ENCODE results near the gene PODNL1. TPM values are rescaled to one million over a fixed set of nuclear protein-coding genes. Genes with fewer than 3 reads are reported as not detected.

Gene PODNL1
- total and polyA plus RNA-seq, 10 of the 15 experiments (the other 5 are each of a cell fraction or from before 2014, with no cell fraction given), result 0.04 to 0.44 TPM; not detected in 8

- no peaks in the 10 kb centered on the region for H3K4me1 ChIP-seq (ENCODE audit: control insufficient read depth, insufficient read depth, low read length)
- in situ Hi-C loops (cut with MboI), result no loop called here
- no peak overlapping the region for H3K27ac ChIP-seq (ENCODE audit: control insufficient read depth, insufficient read depth)
- H3K36me3 ChIP-seq (ENCODE audit: control insufficient read depth in 2 of 2, insufficient read depth in 2 of 2, low read length in 1 of 2), result no peaks in the 10 kb centered on the region; a peak in 1 of 4 replicates
- ChIA-PET CTCF (interaction anchor here (0.7 to 1.1 kb wide), 4 partner anchors 55 to 973 kb away, joined by 3 to 4 read pairs (median 3); no protein-coding TSS in a partner anchor), POLR2A (interaction anchor here (0.6 kb wide), 1 partner anchor 33 kb away, joined by 3 read pairs; no protein-coding TSS in a partner anchor), RAD21 (ENCODE audit: unreplicated experiment) (no interaction called here), SMC1A (ENCODE audit: uncharacterized antibody, unreplicated experiment) (interaction anchor here (1.2 to 1.9 kb wide), 2 partner anchors 11 to 63 kb away, joined by 3 to 4 read pairs; no protein-coding TSS in a partner anchor)
- no peaks in the 10 kb centered on the region for H4K20me1 ChIP-seq (ENCODE audit: control insufficient read depth, insufficient read depth)
- no peaks in the 10 kb centered on the region for H3K79me2 ChIP-seq (ENCODE audit: control insufficient read depth, insufficient read depth, low read length)
- ATAC-seq (no peak; the same call in 2 of the 3 replicates), FAIRE-seq (no peak), DNase-seq (ENCODE audit: low read depth, low spot score) (no peak)
- no peak overlapping the region for H3K9ac ChIP-seq (ENCODE audit: control insufficient read depth, insufficient read depth, low read length)
- H3K9me3 ChIP-seq (replicated peaks; ENCODE audit: control insufficient read depth, insufficient read depth, low read length), result no peaks in the 10 kb centered on the region
- 31% methylated on average over 56 of the region's 74 CpGs for WGBS (ENCODE audit: insufficient coverage, insufficient replicate concordance, low lambda C conversion rate, missing lambda C conversion rate)
- BruUV-seq (replicated peaks), result no TSS peak
- H3K4me2 ChIP-seq (ENCODE audit: control insufficient read depth, insufficient read depth), result no peak overlapping the region; the same call in 1 of the 2 replicates
- intact Hi-C loops (cut with micrococcal nuclease; ENCODE audit: unreplicated experiment), result no loop called here
- TF ChIP-seq CEBPB (IDR thresholded peaks at IDR 0.05; ENCODE audit: borderline replicate concordance in 1 of 2, low read depth in 2 of 2, low read length in 2 of 2), result no peak
- TF ChIP-seq PKNOX1 (IDR thresholded peaks at IDR 0.05), result no peak
- no peak for TF ChIP-seq KAT2A (conservative IDR thresholded peaks at IDR 0.05; ENCODE audit: control insufficient read depth, low read depth, low read length)
- no peak for TF ChIP-seq NFIC (IDR thresholded peaks at IDR 0.05; ENCODE audit: low read depth, low read length)
- TF ChIP-seq EP300 (IDR thresholded peaks at IDR 0.05; ENCODE audit: borderline replicate concordance in 1 of 2, control insufficient read depth in 1 of 2, low read depth in 2 of 2, low read length in 2 of 2), result no peak
- no peak for TF ChIP-seq CUX1 (IDR thresholded peaks at IDR 0.05; ENCODE audit: insufficient replicate concordance, low read depth, low read length)
- no peak for TF ChIP-seq LARP7 (IDR thresholded peaks at IDR 0.05)
- TF ChIP-seq MTA2 (IDR thresholded peaks at IDR 0.05; ENCODE audit: low read depth), result no peak
- no peak for TF ChIP-seq HDAC2 (IDR thresholded peaks at IDR 0.05)
- TF ChIP-seq SMC3 (IDR thresholded peaks at IDR 0.05; ENCODE audit: borderline replicate concordance, low read length), result no peak
- no peak overlapping the region for H2AFZ ChIP-seq (ENCODE audit: control insufficient read depth, low read depth, low read length)
- H3K27me3 ChIP-seq (replicated peaks in 1 of 2; ENCODE audit: control insufficient read depth in 2 of 2, insufficient read depth in 2 of 2, low read length in 1 of 2), result no peaks in the 10 kb centered on the region
- H3K4me3 ChIP-seq, result no peak overlapping the region
Observed at GRCh38 chr19:13978351-13979243, 40.4 kb upstream of the PODNL1 start.
